CD4-positive, alpha-beta T cell treated with Interleukin-10 for 1 hour (primary cell): ENCODE measurements around the gene TRAF3IP1.
A peak's percentile ranks its signal among the peaks of the same experiment; 100 is the strongest.
"Not testable (repeated sequence)": the region's sequence is repeated elsewhere in the genome, so short reads cannot be mapped to it uniquely, and the experiment has no call there.

Experiments
- DNase-seq: peaks from one replicate; pipeline ENCODE4 v3.0.0-alpha.2; 2020

TRAF3IP1 gene

GRCh38 chr2:238310721-238311120 lies 9.6 kb upstream of the TRAF3IP1 start:
- DNase-seq = not testable (repeated sequence)

GRCh38 chr2:238313289-238313990 lies 6.9 kb upstream of the TRAF3IP1 start:
- DNase-seq = no peak

GRCh38 chr2:238313991-238314350 lies 6.3 kb upstream of the TRAF3IP1 start:
- DNase-seq = no peak

- no peak for DNase-seq
Observed at GRCh38 chr2:238314576-238314975, 5.7 kb upstream of the TRAF3IP1 start.

- DNase-seq = no peak
Observed at GRCh38 chr2:238315031-238315595, 5.2 kb upstream of the TRAF3IP1 start.

GRCh38 chr2:238320648-238321281 lies 447 bp downstream of the TRAF3IP1 start:
- peak; percentile 4 for DNase-seq

- DNase-seq = no peak
Observed at GRCh38 chr2:238321467-238321866, 1.1 kb downstream of the TRAF3IP1 start.

- DNase-seq = no peak
Observed at GRCh38 chr2:238322001-238322411, 1.7 kb downstream of the TRAF3IP1 start.

- not testable (repeated sequence) for DNase-seq
Observed at GRCh38 chr2:238324248-238324647, 3.9 kb downstream of the TRAF3IP1 start.

GRCh38 chr2:238325694-238326093 lies 5.4 kb downstream of the TRAF3IP1 start:
- no peak for DNase-seq

- no peak for DNase-seq
Observed at GRCh38 chr2:238326801-238327365, 6.6 kb downstream of the TRAF3IP1 start.

- no peak for DNase-seq
Observed at GRCh38 chr2:238327751-238328150, 7.4 kb downstream of the TRAF3IP1 start.

- no peak for DNase-seq
Observed at GRCh38 chr2:238330391-238330790, 10.1 kb downstream of the TRAF3IP1 start.

GRCh38 chr2:238331916-238332315 lies 11.6 kb downstream of the TRAF3IP1 start:
- DNase-seq = no peak

GRCh38 chr2:238334885-238335284 lies 14.6 kb downstream of the TRAF3IP1 start:
- no peak for DNase-seq

GRCh38 chr2:238335591-238335990 lies 15.3 kb downstream of the TRAF3IP1 start:
- not testable (repeated sequence) for DNase-seq

GRCh38 chr2:238336151-238336550 lies 15.8 kb downstream of the TRAF3IP1 start:
- DNase-seq = no peak

GRCh38 chr2:238336793-238337444 lies 16.6 kb downstream of the TRAF3IP1 start:
- no peak for DNase-seq

GRCh38 chr2:238337846-238338245 lies 17.5 kb downstream of the TRAF3IP1 start:
- DNase-seq = no peak

GRCh38 chr2:238338710-238339394 lies 18.5 kb downstream of the TRAF3IP1 start:
- DNase-seq = no peak

GRCh38 chr2:238339395-238339780 lies 19.1 kb downstream of the TRAF3IP1 start:
- DNase-seq = no peak

- DNase-seq = no peak
Observed at GRCh38 chr2:238339814-238340213, 19.5 kb downstream of the TRAF3IP1 start.

GRCh38 chr2:238341536-238341935 lies 21.2 kb downstream of the TRAF3IP1 start:
- no peak for DNase-seq
